ENCODE measurements around the gene CYP26C1. TPM values are rescaled to one million over a fixed set of nuclear protein-coding genes. Genes with fewer than 3 reads are reported as not detected.

Gene CYP26C1
- 1 to 10 TPM in 1 of 2 donors, under 1 TPM in 1; 0.09 to 1.1 TPM for total RNA-seq

- H3K36me3 ChIP-seq = no peaks in the 10 kb centered on the region
- TF ChIP-seq POLR2A (IDR thresholded peaks at IDR 0.05) (no peak), POLR2AphosphoS5 (IDR thresholded peaks at IDR 0.05) (no peak)
- TF ChIP-seq, protein P1, sequence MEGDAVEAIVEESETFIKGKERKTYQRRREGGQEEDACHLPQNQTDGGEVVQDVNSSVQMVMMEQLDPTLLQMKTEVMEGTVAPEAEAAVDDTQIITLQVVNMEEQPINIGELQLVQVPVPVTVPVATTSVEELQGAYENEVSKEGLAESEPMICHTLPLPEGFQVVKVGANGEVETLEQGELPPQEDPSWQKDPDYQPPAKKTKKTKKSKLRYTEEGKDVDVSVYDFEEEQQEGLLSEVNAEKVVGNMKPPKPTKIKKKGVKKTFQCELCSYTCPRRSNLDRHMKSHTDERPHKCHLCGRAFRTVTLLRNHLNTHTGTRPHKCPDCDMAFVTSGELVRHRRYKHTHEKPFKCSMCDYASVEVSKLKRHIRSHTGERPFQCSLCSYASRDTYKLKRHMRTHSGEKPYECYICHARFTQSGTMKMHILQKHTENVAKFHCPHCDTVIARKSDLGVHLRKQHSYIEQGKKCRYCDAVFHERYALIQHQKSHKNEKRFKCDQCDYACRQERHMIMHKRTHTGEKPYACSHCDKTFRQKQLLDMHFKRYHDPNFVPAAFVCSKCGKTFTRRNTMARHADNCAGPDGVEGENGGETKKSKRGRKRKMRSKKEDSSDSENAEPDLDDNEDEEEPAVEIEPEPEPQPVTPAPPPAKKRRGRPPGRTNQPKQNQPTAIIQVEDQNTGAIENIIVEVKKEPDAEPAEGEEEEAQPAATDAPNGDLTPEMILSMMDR (IDR thresholded peaks at IDR 0.05) = no peak
- WGBS = 34% methylated on average over 67 of the region's 67 CpGs
- no peak for DNase-seq (ENCODE audit: low spot score)
- no peak within 1 kb of the TSS for H3K27ac ChIP-seq
- intact Hi-C loops (cut with DNase I) = no loop called here
- no peaks in the 10 kb centered on the region for H3K4me1 ChIP-seq (replicated peaks)
- H3K9me3 ChIP-seq = no peaks in the 10 kb centered on the region
- H3K27me3 ChIP-seq (replicated peaks; ENCODE audit: insufficient read depth) = peaks cover 10% of the 10 kb centered on the region
- H3K4me3 ChIP-seq = no peak within 1 kb of the TSS
These were observed at the start of gene CYP26C1 for GRCh38 chr10:93059975-93060886. Gene CYP26C1 (plus strand): TSS chr10:93060798. CDS start chr10:93061264, 466 bp downstream.

DNA sequence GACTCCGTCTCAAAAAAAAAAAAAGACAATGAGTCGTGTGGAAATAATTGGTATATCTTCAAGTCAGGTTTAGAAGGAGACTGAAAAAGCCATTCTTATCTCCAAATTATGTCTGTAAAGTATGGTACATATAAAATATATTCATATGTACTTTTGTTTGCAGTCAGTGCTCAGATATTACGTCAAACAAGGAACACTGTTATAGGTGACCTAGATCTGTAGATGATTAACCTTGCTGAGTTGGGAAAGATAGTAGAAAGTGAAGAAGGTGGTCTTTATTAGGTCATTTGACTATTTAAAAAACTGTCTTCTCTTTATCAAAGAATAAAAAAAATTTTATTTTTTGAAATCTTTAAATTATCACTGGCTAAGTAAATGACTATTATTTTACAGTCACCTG, 44.9 kb upstream of the CYP26C1 start:
- no peak for TF ChIP-seq POLR2AphosphoS5 (IDR thresholded peaks at IDR 0.05)
- TF ChIP-seq, protein P1 (IDR thresholded peaks at IDR 0.05) = no peak
- no peak for TF ChIP-seq POLR2A (IDR thresholded peaks at IDR 0.05)
- DNase-seq (ENCODE audit: low spot score) = no peak
- Histone ChIP-seq H3K36me3 (no peaks in the 10 kb centered on the region), H3K4me3 (no peak overlapping the region), H3K9me3 (no peaks in the 10 kb centered on the region), H3K4me1 (replicated peaks) (no peaks in the 10 kb centered on the region), H3K27ac (no peak overlapping the region), H3K27me3 (replicated peaks; ENCODE audit: insufficient read depth) (no peaks in the 10 kb centered on the region)
- WGBS = 93% methylated on average over 3 of the region's 3 CpGs
- intact Hi-C loops (cut with DNase I) = no loop called here

GRCh38 chr10:93023013-93023650, 37.5 kb upstream of the CYP26C1 start:
- Histone ChIP-seq H3K9me3 (no peaks in the 10 kb centered on the region), H3K36me3 (no peaks in the 10 kb centered on the region), H3K27ac (no peak overlapping the region), H3K4me3 (no peak overlapping the region), H3K27me3 (replicated peaks; ENCODE audit: insufficient read depth) (no peaks in the 10 kb centered on the region), H3K4me1 (replicated peaks) (no peaks in the 10 kb centered on the region)
- no peak for DNase-seq (ENCODE audit: low spot score)
- 85% methylated on average over 4 of the region's 4 CpGs for WGBS
- TF ChIP-seq POLR2A (IDR thresholded peaks at IDR 0.05) = no peak
- TF ChIP-seq, protein P1 (IDR thresholded peaks at IDR 0.05) = no peak
- no peak for TF ChIP-seq POLR2AphosphoS5 (IDR thresholded peaks at IDR 0.05)
- intact Hi-C loops (cut with DNase I) = no loop called here

- DNase-seq (ENCODE audit: low spot score) = no peak
- intact Hi-C loops (cut with DNase I) = no loop called here
- H3K27me3 ChIP-seq (replicated peaks; ENCODE audit: insufficient read depth) = no peaks in the 10 kb centered on the region
- no peak overlapping the region for H3K27ac ChIP-seq
- H3K36me3 ChIP-seq = no peaks in the 10 kb centered on the region
- H3K4me1 ChIP-seq (replicated peaks) = no peaks in the 10 kb centered on the region
- TF ChIP-seq POLR2AphosphoS5 (IDR thresholded peaks at IDR 0.05) = peak; percentile 36
- no peak for TF ChIP-seq POLR2A (IDR thresholded peaks at IDR 0.05)
- TF ChIP-seq, protein P1 (IDR thresholded peaks at IDR 0.05) = no peak
- 60% methylated on average over 2 of the region's 2 CpGs for WGBS
- H3K9me3 ChIP-seq = no peaks in the 10 kb centered on the region
- no peak overlapping the region for H3K4me3 ChIP-seq
These were observed 34.5 kb upstream of the CYP26C1 start for GRCh38 chr10:93026072-93026471.
